ENCODE measurements around the gene GNB2.

The GNB2 gene

GRCh38 chr7:100681491-100682227, 8.1 kb downstream of the GNB2 start:
- DNase-seq (ENCODE audit: low read depth), result no peak

GRCh38 chr7:100682228-100682741, 8.7 kb downstream of the GNB2 start:
- DNase-seq (ENCODE audit: low read depth), result peak; percentile 35

GRCh38 chr7:100682991-100683658, 9.6 kb downstream of the GNB2 start:
- no peak for DNase-seq (ENCODE audit: low read depth)

DNA sequence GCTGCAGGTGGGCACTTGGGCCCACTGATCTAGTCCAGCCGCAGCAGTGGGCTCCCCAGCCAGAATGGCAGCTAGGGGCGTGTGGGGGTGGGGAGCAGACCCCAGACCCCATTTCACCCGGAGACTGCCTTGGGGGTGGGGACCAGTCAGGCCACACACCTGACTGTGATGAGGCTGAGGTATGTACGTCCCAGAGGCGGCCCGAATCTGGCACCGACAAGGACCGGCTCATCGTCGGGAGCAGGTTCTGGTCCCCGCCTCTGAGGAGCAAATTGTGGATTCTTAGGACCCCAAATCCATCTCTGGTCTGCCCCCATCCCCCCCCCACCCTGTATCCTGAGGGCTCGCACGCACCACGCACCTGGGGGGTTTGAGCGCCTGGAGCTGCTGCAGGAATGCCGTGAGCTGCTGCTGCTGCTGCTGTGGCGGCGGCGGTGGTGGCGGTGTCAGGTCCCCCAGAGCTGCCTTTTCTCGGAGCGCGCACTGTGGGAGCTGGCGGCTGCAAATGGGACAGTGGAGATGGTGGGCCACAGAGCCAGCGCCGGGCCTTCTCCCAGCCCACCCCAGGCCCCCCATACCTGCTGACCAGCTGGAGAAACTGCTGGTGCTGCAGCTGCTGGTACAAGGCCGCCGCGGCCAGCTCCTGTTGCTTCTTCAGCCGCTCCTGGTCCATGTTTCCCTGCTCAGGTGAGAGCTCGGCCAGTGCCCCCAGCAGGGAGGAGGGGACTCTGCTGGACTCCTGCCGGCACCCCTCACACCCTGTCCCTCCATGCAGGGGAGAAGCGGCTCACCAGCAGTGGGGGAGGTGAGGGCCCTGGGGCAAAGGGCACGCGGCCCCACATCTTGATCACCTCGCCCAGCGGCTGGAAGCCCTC, 10.4 kb downstream of the GNB2 start:
- no peak for DNase-seq (ENCODE audit: low read depth)

GRCh38 chr7:100684534-100685042, 11.0 kb downstream of the GNB2 start:
- DNase-seq (ENCODE audit: low read depth), result no peak

- no peak for DNase-seq (ENCODE audit: low read depth)
Observed at GRCh38 chr7:100685049-100685605, 11.6 kb downstream of the GNB2 start.

GRCh38 chr7:100685631-100686145, 12.1 kb downstream of the GNB2 start:
- DNase-seq (ENCODE audit: low read depth), result no peak

DNA sequence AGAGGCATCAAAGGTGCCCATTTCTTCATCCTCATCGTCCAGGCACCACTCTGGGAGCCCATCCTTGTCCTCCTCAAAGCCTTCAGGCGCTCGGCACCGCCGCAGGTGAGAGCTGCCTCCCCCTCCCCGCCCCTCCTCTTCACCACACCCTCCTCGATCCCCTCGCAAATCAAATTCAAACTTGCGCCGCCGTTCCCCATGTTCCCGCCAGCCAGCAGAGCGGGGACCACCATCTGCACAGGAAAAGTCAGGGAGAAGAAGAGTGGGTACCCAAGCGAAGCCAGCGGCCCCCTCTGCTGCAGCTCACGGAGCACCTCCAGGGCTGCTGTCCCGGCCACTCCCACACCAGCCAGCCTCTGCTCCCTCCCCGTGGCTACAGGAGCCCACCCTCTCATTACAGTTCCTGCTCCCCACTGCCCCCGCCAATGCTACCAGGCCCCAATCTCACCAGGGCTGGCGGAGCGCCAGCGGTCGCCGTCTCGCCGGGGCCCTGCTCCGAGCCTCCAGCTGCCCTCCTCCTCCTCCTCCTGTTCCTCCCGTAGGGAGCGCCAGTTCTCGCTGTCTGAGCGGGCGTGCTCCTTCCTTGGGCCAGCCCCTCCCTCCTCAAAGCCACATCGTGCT, 12.8 kb downstream of the GNB2 start:
- DNase-seq (ENCODE audit: low read depth), result no peak

- DNase-seq (ENCODE audit: low read depth), result no peak
Observed at GRCh38 chr7:100686822-100687211, 13.3 kb downstream of the GNB2 start.

DNA sequence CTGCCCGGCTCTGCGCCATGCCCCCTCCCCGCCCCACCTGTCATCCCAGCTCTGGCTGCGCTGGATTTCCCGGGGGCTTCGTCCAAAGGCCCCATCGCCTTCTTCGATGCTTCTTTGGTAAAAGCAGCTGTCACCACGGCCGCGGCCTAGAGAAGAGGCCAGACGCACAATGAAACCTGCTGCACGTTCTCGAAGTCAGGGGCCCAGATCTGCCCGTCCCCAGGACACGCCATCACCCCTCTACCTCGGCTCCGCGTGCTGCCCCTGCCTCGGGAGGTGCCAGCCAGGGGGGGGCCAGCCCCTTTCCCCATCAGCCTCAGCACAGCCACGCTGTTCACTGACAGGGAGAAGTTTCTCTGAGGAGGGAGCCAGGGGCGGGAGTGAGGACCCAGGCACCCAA, 13.7 kb downstream of the GNB2 start:
- no peak for DNase-seq (ENCODE audit: low read depth)

GRCh38 chr7:100687751-100688300, 14.3 kb downstream of the GNB2 start:
- DNase-seq (ENCODE audit: low read depth), result peak; percentile 43

DNA sequence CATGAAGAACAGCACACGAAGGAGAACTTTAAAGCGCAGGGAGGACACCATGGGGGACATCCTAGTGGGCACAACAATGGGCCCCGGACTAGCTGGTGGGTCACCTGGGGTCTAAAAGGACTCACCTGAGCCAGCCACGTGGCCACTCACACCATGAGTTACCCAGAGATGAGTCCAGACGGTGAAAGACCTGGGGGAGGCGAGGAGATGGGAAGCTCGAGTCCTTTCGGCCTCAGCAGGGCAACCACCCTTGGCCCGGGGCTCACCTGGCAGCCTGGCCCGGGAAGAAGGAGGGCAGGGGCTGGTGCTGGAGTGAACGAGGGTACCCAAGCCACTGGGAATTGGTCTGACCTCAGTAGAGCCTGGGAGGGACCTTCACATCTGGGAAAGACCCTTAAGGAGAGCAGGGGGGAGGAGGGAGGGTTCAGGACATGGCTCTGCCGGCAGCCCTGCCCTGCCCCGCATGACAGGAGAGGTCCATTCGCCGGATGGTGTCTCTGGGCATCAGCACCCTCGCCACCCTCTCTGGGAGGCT, 14.9 kb downstream of the GNB2 start:
- DNase-seq (ENCODE audit: low read depth), result no peak

DNA sequence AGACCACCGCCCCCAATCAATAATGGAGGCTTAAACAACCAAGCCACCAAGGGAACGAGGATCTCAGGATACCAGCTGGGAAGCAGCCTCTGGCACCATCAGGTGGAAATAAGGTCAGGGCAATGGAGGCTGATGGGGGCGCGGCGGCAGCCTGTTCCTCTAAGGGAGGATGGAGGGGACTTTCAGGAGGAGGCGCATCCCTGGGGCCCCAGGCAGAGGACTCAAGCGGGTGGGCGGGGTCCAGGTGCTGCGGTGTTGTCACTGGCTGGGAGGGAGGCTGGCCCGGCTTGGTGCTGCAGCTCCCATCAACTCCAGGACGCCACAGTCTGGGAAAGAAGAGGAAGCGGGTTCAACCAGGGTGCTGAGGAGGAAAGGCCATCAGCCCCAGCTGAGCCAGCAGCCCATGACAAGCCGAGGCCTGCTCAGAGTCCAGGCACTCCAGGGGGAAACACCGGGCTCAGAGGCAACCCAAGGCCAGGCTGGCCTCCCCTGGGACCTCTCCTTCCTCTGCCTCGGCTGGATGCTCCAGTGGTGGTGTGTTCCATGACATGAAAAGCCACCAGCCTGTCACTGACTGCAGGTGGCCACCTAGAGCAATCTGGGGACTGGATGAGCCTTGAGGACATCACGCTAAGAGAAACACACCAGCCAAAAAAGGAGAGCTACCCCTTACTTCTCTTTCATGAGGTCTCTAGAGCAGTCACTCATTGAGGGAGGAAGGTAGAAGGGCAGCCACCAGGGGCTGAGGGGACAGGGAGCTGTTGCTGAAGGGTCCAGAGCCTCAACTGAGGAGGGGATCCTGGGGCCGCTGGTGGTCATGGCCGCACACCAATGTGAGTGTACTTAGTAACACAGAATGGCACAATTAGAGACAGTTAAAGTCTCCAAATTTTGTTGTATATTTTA, 15.9 kb downstream of the GNB2 start:
- DNase-seq (ENCODE audit: low read depth), result no peak

DNA sequence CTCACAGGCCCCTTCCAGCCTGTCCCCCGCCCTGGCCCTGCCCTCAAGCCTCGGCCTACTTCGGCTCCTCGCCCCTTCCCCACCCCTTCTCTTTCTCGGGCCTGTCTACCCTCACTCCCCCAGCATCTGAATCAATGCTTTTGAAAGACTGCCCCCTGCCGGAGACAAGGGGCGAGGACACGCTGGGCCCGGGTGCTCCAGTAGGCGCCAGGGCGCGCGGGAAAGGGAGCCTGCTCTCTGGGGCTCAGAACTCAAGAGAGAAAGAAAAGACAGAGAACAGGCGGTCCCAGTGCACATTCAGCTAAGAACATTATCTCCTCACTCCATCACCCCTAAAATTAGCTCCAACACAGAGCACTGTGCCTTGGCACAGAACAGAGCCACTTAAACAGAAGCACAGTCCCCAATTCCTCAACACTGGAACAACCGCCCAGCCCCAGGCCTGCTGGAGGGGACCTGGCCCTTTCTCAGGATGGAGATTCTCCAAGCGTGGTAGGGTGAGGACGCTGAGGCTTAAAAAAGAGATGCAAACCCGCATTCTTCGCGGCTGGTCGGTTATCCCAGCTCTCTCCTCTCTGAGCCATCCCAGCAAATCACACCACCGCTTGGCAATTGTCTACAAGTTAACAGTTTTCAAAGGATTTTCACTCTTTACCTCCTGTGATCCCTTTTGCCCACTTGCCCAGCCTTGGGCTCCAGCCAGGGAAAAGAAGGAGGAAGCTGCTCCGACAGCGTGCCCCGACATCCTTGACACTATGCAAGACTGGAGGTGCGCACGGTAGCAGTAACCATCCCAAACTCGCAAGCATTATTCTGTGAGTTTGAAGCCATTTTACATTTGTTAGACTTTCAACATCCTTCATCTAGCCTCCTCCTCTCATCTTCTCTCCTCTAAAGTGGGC, 18.4 kb downstream of the GNB2 start:
- DNase-seq (ENCODE audit: low read depth), result peak; percentile 63

DNA sequence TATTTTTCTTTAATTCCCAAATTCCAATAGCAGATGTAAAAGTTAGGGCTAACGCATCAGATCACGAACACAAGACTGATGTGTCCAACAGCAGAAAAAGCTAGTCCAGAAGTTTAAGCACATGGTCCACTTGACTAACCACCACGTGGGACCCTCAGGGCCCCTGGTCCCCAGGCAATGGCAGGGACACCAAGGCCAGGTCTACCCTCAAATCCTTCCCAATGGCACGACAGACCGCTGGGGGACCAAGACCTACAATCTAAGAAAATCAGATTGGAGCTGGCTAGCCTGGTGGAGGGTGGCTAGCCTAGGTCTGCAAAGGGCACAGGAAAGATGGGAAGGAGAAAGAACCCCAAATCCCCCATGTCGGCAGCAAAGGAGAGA, 19.0 kb downstream of the GNB2 start:
- no peak for DNase-seq (ENCODE audit: low read depth)

GRCh38 chr7:100693312-100694097, 20.0 kb downstream of the GNB2 start:
- DNase-seq (ENCODE audit: low read depth), result no peak

GRCh38 chr7:100694098-100694745, 20.7 kb downstream of the GNB2 start, which contains the start of gene GIGYF1:
Gene GIGYF1 (minus strand): TSS chr7:100694250. CDS start chr7:100688238, 6,012 bp downstream.
- peak; percentile 52 for DNase-seq (ENCODE audit: low read depth)

All from iris pigment epithelial cell (primary cell).